NCI-H2227 (cell line): Measurements from ENCODE around the gene SERBP1.
"Not testable (repeated sequence)": the region's sequence is repeated elsewhere in the genome, so short reads cannot be mapped to it uniquely, and the experiment has no call there.

Experiments
- DNase-seq: peaks from one replicate; lab custom pipeline; 2025; ENCODE audit not compliant: unreplicated experiment; lab: John Stamatoyannopoulos, UW

SERBP1 gene

GRCh38 chr1:67430358-67431155 lies at the start of gene SERBP1:
Gene SERBP1 (minus strand): TSS chr1:67430402. CDS start chr1:67430300, 102 bp downstream.
- DNase-seq, result peak; percentile 99

GRCh38 chr1:67479146-67479891 lies 49.1 kb upstream of the SERBP1 start:
- no peak for DNase-seq

- DNase-seq, result no peak
Observed at GRCh38 chr1:67476906-67477305, 46.7 kb upstream of the SERBP1 start.

GRCh38 chr1:67476006-67476482 lies 45.8 kb upstream of the SERBP1 start:
- no peak for DNase-seq

GRCh38 chr1:67472056-67472455 lies 41.9 kb upstream of the SERBP1 start:
- DNase-seq, result no peak

- no peak for DNase-seq
Observed at GRCh38 chr1:67469431-67469830, 39.2 kb upstream of the SERBP1 start.

GRCh38 chr1:67468066-67468718 lies 38.0 kb upstream of the SERBP1 start:
- no peak for DNase-seq

GRCh38 chr1:67465375-67465774 lies 35.2 kb upstream of the SERBP1 start:
- DNase-seq, result no peak

GRCh38 chr1:67464746-67465145 lies 34.5 kb upstream of the SERBP1 start:
- no peak for DNase-seq

- DNase-seq, result no peak
Observed at GRCh38 chr1:67464058-67464457, 33.9 kb upstream of the SERBP1 start.

- DNase-seq, result peak; percentile 15
Observed at GRCh38 chr1:67463298-67463955, 33.2 kb upstream of the SERBP1 start.

- DNase-seq, result no peak
Observed at GRCh38 chr1:67460676-67461500, 30.7 kb upstream of the SERBP1 start.

GRCh38 chr1:67459068-67459467 lies 28.9 kb upstream of the SERBP1 start:
- DNase-seq, result no peak

GRCh38 chr1:67458663-67459062 lies 28.5 kb upstream of the SERBP1 start:
- no peak for DNase-seq

- DNase-seq, result no peak
Observed at GRCh38 chr1:67457247-67457646, 27.0 kb upstream of the SERBP1 start.

GRCh38 chr1:67451815-67452214 lies 21.6 kb upstream of the SERBP1 start:
- no peak for DNase-seq

GRCh38 chr1:67451356-67451755 lies 21.2 kb upstream of the SERBP1 start:
- no peak for DNase-seq

- no peak for DNase-seq
Observed at GRCh38 chr1:67446893-67447292, 16.7 kb upstream of the SERBP1 start.

GRCh38 chr1:67446014-67446413 lies 15.8 kb upstream of the SERBP1 start:
- not testable (repeated sequence) for DNase-seq

GRCh38 chr1:67441739-67442281 lies 11.6 kb upstream of the SERBP1 start:
- DNase-seq, result no peak
